ENCODE results near the gene PODXL2.
"Not testable (repeated sequence)": the region's sequence is repeated elsewhere in the genome, so short reads cannot be mapped to it uniquely, and the experiment has no call there.

Gene PODXL2

DNA sequence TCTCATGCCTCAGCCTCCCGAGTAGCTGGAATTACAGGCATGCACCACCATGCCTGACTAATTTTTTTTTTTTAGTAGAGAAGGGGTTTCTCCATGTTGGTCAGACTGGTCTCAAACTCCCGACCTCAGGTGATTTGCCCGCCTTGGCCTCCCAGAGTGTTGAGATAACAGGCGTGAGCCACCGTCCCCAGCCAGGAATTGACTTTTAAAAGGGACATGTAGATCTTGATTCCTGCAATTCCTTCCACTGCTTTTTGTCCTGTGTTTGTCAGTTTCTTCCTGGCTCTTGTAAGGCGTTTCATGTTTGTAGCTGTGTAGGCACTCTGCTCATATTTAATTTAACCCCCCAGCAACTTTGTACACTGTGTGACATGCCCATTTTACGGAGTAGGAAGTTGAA, 23.4 kb upstream of the PODXL2 start:
- DNase-seq: not testable (repeated sequence)

DNA sequence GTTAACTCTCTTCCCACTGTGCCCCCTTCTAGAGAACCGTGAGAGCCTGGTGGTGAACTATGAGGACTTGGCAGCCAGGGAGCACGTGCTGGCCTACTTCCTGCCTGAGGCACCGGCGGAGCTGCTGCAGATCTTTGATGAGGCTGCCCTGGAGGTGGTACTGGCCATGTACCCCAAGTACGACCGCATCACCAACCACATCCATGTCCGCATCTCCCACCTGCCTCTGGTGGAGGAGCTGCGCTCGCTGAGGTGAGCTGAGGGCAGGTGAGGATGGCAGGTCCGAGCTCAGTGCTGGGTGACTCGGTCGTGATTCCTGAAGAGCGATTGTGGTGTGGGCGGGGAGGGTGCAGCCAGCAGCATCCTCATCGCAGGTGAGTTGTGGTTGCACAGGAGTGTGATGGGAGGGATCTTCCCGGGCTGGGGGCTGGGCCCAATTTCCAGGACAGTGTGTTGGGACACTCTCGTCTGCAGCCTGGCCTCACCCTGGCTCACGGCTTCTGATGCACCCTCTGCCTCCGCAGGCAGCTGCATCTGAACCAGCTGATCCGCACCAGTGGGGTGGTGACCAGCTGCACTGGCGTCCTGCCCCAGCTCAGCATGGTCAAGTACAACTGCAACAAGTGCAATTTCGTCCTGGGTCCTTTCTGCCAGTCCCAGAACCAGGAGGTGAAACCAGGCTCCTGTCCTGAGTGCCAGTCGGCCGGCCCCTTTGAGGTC, 22.7 kb upstream of the PODXL2 start:
- DNase-seq: no peak

DNA sequence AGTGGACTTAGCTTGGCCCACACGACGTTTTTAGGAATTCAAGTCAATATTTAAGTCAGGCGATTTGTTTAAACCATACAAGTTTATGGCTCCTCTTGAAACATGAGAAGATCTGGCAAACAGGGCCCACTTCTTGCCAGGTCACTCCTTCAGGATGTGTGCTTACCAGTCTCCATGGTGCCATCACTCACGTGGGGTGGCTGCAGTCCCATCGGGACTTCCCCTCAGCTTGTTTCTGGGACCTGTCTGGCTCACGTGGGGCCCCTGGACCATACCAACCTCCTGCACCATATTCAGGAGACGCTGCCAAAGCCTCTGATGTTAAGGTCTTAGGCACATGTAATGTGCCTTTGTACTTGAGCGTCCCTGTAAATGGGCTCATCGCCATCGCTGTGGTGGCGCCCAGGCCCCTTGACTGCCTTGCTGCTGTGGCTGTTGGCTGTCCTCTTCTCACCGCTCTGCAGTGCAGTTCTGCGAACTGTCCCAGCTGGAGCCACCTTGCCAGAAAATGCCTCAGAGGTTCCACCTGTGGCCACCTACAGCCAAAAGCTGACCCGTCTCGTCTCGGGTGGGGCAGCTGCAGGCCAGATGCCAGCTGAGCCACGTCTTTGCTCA, 21.9 kb upstream of the PODXL2 start:
- no peak for DNase-seq

DNA sequence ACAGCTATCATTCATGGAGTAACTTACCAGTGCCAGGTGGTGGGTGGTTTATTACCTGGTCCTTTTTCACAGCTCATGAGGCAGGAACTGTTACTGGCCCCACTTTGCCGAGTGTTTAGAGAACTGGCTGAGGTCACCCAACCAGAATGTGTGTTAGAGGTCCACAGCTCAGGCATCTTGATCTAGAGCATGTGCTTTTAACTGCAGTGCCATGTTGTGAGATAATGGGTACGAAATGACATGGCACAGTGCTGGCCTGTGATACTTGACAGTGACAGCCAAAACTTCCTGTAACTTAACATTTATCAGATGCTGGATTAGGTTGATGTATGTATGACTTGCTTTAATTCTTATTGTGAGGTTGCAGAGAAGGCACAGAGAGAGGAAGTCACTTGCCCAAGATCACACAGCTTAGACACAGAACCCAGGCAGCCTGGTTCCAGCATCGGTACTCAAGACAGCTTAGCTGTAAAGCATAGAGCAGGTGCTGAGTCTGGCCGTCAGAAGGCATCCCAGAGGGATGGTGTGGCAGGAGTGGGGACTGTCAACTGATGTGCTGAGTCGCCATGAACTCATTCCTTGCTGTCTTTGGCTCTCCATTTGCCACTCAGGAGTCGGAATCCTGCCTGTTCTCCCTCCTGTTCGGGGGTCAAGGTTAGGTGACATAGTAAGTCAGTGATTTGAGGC, 21.2 kb upstream of the PODXL2 start:
- DNase-seq: no peak

DNA sequence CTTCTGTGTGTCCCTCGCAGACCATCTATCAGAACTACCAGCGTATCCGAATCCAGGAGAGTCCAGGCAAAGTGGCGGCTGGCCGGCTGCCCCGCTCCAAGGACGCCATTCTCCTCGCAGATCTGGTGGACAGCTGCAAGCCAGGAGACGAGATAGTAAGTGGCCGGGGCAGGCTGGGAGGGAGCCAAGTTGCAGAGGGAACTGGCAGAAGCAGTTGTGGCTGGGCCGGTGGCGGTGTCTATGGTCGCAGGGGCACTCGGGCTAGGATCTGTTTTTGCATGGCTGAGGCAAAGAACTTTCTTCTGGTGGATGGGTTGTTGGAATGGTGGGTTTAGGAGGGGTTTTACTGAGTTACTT, 20.6 kb upstream of the PODXL2 start:
- DNase-seq: no peak

DNA sequence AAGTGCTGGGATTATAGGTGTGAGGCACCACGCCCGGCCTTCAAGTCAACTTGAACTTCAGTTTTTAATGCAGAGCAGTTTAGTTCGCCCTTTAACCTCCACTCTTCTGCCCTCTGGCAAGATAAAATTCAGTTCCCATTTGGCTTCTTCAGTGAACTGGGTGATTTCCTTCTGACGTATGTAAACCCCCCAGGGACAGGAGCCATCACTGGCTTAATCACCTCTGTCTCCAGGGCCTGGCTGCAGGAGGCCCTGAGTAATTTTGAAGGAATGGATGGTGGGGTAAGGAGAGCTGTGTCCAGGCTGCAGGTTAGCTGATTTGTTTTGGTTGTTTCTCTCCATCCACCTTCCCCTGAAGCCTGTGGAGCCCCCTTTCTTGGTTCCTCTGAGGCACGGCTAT, 18.9 kb upstream of the PODXL2 start:
- DNase-seq: no peak

DNA sequence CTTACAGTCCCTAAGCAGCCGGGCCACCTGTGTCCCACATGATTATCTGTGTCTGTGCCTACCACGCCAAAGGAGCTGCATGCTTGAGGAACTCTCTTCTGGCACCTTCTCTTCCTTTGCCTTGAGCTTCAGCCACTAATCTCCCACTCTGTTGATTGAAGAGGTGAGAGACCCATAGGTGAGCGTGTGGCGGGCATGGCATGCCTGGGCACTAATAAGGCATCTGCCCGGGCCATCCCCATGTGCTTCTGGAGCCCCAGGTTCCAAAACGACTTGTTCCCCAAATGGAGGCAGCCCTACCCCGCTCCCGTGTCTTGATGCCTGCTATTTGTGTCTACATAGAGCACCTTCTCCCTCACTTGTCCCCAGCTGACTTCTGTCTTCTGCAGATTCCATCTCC, 17.7 kb upstream of the PODXL2 start:
- no peak for DNase-seq

DNA sequence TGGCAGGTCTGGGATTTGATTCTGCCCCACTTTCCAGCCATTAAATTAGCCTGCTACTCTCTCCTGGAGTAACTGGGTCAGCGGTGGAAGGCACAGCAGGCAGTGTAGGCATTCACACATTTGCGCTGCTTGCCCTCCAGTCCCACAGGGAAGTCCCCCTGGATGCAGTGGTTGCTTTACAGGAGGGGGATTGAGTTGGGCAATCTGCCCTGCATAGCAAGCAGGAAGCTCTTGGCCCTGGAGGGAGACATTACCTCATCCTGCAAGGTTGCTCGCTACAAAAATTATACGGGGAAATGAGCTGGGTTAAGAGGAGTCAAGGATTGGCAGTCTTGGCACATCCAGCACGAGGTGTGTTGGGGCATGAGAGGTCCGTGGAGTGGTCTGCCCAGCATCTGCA, 16.0 kb upstream of the PODXL2 start:
- DNase-seq: no peak

DNA sequence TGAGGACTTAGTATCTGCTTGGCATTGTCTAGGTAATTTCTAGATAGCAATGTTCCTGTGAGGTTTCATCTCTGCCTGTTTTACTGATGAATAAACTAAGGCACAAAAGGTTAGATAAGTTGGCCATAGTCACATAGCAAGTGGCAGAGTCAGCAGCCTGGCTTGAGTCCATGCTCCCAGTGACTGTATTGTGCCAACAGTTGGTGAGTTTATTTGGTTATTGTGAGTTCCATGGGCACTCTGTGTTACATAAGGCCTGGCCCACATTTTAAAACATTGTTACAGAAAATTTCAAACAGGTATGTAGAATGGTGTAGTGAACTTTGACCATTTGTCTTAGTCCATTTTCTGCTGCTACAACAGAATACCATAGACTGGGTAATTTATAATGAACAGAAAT, 15.6 kb upstream of the PODXL2 start:
- no peak for DNase-seq

DNA sequence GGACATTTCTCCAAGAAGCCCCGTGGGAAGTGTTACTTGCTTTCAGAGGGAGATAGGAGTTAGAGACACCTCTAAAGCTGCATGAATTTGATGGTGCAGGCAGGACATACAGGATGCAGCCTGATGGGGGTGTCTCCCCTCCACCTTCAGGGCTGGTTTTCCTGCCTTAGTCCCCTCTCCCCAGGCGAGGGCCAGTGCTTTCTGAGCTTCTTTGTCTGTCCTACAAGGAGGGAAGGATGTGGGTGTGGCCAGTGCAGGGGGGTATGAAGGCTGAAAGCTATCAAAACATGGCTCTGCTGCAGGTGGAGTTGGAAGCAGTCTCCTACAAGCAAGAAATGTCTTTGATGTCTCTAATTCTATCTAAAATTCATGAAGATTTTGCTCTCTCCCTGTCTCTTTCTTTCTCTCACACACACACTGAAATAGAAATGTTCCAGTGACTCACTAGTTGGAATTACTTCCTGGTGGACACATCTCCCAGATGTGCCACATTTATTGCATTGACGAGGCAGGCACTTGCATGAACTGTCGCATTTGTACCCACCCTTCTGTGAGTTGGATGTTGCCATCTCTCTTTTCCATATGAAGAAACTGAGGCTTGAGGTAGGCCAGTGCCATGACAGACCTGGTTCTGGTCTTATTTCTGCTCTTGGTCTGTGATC, 13.9 kb upstream of the PODXL2 start:
- DNase-seq: peak; percentile 24

DNA sequence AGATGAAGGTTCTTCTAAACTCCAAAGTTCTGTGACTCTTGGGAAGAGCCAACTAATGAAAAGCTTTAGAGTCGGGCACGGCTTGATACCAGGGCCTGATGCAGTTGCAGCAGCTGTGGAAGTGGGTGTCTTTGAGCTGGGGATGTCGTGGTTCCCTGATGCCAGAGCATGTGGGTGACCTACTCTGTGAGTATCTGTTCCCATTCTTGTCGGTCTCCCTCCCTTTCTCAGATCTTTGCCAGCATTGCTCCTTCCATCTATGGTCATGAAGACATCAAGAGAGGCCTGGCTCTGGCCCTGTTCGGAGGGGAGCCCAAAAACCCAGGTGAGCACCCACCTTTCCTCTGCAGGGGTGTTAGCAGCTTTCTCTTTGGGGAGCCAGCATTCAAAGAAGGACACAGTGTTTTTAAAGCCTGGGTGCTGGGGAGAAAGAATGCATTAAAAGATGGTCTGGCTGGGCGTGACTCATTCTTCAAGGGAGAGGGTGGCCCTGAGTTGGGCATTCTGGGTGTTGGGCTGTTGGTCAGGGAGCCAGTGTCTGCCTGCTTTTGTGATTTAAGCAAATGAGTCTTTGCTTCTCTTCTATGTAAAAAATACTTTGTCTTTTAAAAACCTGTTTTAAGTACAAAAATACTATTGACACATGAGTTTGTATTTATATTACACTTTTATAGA, 13.2 kb upstream of the PODXL2 start:
- no peak for DNase-seq

DNA sequence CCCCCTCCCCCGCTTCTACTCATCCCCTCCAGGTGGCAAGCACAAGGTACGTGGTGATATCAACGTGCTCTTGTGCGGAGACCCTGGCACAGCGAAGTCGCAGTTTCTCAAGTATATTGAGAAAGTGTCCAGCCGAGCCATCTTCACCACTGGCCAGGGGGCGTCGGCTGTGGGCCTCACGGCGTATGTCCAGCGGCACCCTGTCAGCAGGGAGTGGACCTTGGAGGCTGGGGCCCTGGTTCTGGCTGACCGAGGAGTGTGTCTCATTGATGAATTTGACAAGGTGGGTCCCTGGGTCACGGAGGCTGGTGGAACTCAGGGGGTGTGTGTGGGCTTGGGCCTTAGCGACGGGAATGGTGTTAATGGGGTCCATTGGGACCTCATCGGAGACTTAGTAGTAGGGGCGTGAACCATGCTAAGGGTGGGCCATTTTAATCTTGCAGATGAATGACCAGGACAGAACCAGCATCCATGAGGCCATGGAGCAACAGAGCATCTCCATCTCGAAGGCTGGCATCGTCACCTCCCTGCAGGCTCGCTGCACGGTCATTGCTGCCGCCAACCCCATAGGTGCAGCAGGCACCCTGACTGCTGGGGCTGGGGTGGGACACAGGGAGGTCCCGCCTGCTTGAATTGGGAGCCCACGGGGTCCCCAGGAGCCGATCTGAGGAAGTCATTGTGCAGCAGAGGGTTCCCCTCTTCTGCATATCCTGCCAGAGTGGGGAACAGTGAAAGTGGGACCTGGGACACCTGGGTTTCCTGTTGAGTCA, 12.0 kb upstream of the PODXL2 start:
- DNase-seq: no peak

DNA sequence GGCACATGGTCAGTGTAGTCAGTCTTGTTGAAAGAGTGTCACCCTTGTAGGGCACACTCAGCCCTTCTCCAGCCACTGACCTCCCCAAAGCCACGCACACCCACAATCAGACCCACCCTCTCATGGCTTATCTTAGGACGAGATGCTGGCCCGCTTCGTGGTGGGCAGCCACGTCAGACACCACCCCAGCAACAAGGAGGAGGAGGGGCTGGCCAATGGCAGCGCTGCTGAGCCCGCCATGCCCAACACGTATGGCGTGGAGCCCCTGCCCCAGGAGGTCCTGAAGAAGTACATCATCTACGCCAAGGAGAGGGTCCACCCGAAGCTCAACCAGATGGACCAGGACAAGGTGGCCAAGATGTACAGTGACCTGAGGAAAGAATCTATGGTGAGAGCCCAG, 10.1 kb upstream of the PODXL2 start:
- no peak for DNase-seq

DNA sequence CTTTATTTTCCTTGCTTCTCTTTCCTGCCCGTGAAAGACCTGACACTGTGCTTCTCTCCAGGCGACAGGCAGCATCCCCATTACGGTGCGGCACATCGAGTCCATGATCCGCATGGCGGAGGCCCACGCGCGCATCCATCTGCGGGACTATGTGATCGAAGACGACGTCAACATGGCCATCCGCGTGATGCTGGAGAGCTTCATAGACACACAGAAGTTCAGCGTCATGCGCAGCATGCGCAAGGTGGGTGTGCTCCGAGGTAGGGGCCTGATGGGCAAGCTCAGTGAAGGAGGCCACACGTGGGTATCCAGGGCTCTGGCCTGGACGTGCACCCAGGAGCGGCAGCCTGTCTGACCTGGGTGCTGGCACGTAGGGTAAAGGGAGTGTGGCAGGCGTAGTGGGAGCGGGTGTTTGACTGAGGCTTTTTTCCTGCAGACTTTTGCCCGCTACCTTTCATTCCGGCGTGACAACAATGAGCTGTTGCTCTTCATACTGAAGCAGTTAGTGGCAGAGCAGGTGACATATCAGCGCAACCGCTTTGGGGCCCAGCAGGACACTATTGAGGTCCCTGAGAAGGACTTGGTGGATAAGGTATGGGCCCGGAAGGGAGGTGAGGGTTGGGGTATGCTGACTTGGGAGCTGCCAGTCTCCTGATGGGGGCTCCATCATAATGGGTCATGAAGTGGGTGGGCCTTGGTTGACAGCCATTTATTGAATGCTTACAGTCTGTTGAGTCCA, 8.2 kb upstream of the PODXL2 start:
- DNase-seq: no peak

DNA sequence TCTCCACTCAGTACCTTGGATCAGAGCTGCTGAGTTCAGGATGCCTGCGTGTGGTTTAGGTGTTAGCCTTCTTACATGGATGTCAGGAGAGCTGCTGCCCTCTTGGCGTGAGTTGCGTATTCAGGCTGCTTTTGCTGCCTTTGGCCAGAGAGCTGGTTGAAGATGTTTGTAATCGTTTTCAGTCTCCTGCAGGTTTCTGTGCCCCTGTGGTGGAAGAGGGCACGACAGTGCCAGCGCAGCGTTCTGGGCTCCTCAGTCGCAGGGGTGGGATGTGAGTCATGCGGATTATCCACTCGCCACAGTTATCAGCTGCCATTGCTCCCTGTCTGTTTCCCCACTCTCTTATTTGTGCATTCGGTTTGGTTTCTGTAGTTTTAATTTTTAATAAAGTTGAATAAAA, 7.0 kb upstream of the PODXL2 start:
- no peak for DNase-seq

DNA sequence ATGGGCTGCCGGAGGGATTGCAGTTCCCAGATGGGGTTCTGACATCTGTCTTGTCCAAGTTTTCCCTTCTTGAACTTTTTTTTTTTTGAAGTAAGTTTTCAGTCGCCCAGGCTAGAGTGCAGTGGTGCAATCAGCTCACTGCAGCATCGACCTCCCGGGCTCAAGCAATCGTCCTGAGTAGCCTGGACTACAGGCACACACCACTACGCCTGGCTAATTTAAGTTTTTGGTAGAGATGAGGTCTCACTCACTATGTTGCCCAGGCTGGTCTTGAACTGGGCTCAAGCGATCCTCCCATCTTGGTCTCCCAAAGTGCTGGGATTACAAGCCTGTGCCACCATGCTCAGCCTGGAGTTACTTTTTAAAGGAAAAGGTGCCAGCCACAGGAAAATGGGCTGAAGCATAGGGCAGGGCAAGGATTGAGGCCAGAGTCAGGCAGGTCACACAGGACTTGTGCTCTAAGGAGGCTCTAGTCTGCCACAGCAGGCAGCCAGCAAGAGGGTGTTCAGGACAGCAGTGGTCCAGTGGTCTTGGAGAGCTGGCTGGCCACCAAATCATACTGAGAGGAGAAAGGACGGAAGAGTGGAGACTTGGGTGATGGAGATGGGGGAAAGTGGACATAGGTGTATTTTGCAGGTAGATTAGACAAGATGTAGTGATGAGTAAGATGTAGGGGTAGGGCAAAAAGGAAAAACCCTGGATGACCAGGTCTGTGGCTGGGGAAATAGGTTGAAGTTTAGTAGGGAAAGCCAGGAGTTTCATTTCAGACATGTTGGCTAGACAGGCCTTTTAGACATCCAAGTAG, 6.0 kb upstream of the PODXL2 start:
- no peak for DNase-seq

DNA sequence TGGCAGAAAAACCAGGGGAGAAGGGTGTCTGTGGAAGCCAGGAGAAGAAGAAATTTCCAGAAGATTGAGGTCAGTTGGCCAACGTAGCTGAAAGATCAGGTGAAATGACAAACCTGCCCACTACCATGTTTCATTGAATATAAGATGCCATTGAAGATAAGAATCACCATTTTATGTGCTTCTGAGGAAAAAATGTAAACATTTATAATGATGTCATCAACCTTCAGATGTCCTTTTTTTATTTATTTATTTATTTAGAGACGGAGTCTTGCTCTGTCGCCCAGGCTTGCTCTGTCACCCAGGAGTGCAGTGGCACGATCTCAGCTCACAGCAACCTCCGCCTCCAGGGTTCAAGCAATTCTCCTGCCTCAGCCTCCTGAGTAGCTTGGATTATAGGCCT, 4.9 kb upstream of the PODXL2 start:
- DNase-seq: no peak

DNA sequence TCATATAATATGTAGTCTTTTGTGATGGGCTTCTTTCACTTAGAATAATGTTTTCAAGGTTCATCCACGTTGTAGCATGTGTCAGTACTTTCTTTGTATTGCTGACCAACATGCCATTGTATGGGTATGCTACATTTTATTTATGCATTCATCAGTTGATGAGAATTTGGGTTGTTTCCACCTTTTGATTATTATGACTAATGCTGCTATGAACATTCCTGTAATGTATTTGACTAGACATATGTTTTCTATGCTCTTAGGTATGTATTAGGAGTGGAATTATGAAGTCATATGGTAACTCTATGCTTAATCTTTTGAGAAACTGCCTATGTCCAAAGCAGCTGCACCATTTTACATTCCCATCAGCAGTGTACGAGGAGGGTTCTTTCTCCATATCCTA, 3.2 kb upstream of the PODXL2 start:
- DNase-seq: no peak

DNA sequence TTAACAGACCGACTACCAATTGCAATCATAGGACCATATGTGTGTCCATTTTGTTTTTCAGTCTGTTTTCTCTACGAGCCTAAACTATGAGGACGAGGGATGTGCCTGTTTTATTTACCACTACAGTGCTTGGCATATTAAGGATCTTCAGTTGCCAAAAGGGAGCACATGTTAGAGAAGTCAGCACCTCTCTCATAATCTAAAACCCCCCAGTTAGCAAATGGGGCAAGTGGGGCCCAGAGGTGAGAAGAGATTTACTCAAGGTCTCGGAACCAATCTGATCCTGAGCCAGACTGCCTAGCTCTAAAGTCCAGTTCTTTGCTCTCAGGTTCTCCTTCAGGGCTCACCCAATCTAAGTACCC, 578 bp upstream of the PODXL2 start:
- DNase-seq: no peak

DNA sequence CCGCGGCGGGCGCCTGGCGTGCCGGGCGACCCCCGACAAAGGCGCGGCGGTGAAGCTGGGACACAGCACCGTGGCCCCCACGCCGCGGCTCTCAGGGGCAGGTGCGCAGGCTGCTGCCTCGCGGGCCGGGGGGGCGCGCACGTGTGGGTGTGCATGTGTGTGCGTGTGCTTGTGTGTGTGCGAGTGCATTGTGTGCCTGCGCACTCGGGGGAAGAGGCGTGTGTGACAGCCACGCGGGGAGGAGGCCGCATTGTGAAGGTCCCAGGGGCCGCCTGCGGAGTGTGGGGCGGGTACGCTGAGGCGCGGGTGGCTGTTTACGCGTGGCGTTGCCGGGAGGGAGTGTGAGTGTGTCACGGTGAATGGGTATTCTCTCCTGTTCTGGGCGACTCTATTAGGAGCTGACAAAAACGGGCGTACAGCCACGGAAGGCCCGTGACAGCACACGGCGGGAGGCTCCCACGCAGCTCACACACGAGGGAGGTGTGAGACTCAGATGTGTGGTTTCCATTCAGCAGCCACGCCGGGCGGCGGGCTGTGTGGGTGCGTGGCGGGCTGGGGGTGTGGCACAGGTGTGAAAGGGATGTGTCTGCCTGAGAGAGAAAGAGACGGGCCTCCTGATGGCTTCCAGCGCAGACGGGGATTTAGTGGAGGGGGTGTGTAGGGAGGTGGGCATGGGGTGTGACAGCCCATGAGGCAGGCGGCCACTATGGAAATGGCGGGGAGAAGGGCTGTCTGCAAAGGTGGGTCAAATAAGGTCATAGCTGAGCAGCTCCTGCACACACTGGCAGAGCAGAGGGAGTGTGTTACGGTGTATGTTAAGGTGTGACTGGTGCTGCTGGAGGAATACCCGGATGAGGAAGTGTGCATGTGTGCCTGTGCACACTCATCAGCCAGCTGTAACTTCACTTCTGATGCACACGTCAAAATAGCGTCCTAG, 750 bp downstream of the PODXL2 start:
- DNase-seq: peak; percentile 59
